Activated CD4-positive, alpha-beta T cell treated with anti-CD3 and anti-CD28 coated beads for 36 hours (primary cell): ENCODE results near the gene MMP25. TPM values are rescaled to one million over a fixed set of nuclear protein-coding genes. Genes with fewer than 3 reads are reported as not detected.

Source experiments
- ATAC-seq: fragments of 200-7000 bp; cut with Tn5 transposase; one replicate; pipeline ENCODE4 v1.10.0; 2021; ENCODE audit warnings: mild to moderate bottlenecking, moderate library complexity
- CTCF ChIA-PET: fragments of 350-600 bp; sonication (Branson Sonifier 250); formaldehyde crosslinking; loops from one replicate; lab custom pipeline; 2021; ENCODE audit warnings: antibody characterized with exemption; lab: Charles Lee
- POLR2A ChIA-PET: fragments of 350-600 bp; sonication (Branson Sonifier 250); formaldehyde crosslinking; loops from one replicate; lab custom pipeline; 2021; ENCODE audit warnings: antibody characterized with exemption, inconsistent platforms; lab: Charles Lee
- DNase-seq: peaks from one replicate; pipeline ENCODE4 v3.0.0-alpha.2; 2020
- H3K27ac Mint-ChIP-seq: one replicate; pipeline ENCODE4 v1.8.0; 2021; ENCODE audit warnings: mixed read lengths
- H3K27me3 Mint-ChIP-seq: one replicate; pipeline ENCODE4 v1.8.0; 2021; ENCODE audit warnings: mixed read lengths
- H3K36me3 Mint-ChIP-seq: one replicate; pipeline ENCODE4 v1.8.0; 2021; ENCODE audit warnings: low read depth, mixed read lengths
- H3K4me1 Mint-ChIP-seq: one replicate; pipeline ENCODE4 v1.8.0; 2021; ENCODE audit warnings: mixed read lengths
- H3K4me3 Mint-ChIP-seq: one replicate; pipeline ENCODE4 v1.8.0; 2021; ENCODE audit warnings: mild to moderate bottlenecking, moderate library complexity, mixed read lengths
- H3K9me3 Mint-ChIP-seq: one replicate; pipeline ENCODE4 v1.8.0; 2021; ENCODE audit warnings: low read depth, mixed read lengths
- intact Hi-C, 2 experiments: fragments of 100-400 bp; cut with DNase I in 1 of 2; cut with micrococcal nuclease in 1 of 2; formaldehyde crosslinking; loops; one replicate each; pipeline versions ENCODE4 v1.14.2 to v1.15.1; 2022 to 2024; cut with DNase I, micrococcal nuclease
- total RNA-seq, 2 experiments: library from RNA; stranded (reverse); gene quantifications; one replicate each; pipeline ENCODE4 v1.2.3, GENCODE V29; 2021

The MMP25 gene
- total RNA-seq, 2 experiments from 2014 or later, result 0.55 to 0.91 TPM

DNA sequence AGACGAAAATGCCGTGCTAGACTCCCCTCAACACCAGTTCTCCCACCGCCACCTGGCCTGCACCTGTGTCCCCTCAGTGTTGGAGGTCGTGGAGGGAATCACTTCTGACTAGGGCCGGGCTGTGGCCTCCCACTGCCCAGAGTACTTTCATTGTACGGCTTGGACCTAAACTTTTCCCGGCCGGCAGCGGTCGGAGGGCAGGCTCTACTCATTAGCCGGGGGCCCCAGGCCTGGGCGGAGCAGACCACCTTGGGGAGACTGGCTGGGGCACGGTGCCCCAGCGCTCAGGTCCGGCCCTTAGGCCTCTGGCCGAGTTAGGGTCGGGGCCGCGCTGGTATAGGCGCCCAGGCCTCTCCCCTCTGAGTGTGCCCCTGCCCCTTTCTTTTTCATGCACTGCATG, 29.0 kb upstream of the MMP25 start:
- Mint-ChIP-seq H3K4me1 (peaks cover 32% of the 10 kb centered on the region), H3K9me3 (no peaks in the 10 kb centered on the region), H3K27me3 (peaks cover 9% of the 10 kb centered on the region), H3K36me3 (no peaks in the 10 kb centered on the region), H3K4me3 (no peak overlapping the region), H3K27ac (no peak overlapping the region)
- ChIA-PET POLR2A (no interaction called here), CTCF (no interaction called here)
- no peak for DNase-seq
- intact Hi-C loops, result no loop called here
- ATAC-seq, result no peak

DNA sequence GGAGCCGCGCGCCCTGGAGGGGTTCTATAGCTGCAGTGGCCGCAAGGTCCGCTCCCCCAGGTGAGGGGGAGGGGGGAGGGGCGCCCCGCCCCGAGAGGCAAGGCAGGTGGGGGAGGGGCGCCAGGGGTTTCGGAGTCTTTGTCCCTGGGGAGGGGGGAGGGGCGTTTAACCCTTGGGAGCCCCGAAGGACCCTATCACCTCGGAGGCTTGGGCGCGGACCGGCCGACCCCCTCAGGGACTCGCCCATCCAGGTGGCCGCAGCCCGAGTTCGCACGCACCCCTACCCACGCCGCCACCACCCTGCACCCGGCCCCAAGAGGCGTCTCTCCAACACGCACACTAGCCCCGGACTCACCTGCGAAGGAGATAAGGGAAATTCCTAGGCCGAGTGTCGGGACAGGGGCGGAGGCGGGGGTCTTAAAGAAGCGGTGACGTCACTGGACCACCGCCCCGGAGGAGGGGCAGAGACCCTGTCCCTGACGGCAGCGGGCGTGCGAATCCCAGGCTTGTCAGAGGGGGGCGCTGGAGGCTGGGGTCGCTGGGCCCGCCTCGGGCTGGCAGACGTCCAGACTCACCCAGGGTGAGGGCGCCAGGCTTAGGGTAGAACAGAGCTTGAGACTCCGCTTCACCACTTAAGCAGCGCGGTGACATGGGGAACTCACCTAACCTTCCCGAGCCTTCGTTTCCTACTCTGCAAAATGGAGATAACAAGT, 28.4 kb upstream of the MMP25 start, which contains the start of gene CLDN6:
CLDN6 (minus strand) TSS at position 390 of the 713 bp plus-strand sequence. CDS start 2,162 bp downstream, outside the sequence.
- ATAC-seq (no peak), DNase-seq (peak; percentile 76)
- Mint-ChIP-seq H3K4me1 (peaks cover 35% of the 10 kb centered on the region), H3K9me3 (no peaks in the 10 kb centered on the region), H3K27ac (no peak within 1 kb of the TSS), H3K36me3 (no peaks in the 10 kb centered on the region), H3K4me3 (no peak within 1 kb of the TSS), H3K27me3 (peaks cover 7% of the 10 kb centered on the region)
- ChIA-PET CTCF (interaction anchor here (0.6 to 1.0 kb wide), 2 partner anchors 10 to 17 kb away, joined by 3 read pairs; no protein-coding TSS in a partner anchor), POLR2A (no interaction called here)
- intact Hi-C loops, result no loop called here

DNA sequence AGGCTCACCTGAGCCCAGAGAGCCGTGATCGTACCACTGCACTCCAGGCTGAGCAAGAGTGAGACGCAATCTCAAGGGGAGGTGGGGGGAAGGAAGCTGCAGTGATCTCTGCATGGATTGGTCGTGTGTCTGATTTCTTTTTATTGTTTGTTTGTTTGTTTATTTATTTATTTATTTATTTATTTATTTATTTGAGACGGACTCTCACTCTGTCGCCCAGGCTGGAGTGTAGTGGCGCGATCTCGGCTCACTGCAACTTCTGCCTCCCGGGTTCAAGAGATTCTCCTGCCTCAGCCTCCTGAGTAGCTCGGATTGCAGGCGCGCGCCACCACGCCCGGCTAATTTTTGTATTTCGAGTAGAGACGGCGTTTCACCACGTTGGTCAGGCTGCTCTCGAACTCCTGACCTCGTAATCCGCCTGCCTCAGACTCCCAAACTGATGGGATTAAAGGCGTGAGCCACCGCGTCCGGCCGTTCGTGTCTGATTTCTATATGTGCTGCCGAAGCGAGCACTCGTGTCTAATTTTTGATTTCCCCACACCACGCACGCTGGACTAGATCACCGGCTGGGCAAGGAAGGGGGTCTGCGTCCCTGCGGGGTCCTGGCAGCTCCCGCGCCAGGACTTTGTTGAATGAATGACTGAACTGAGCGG, 26.6 kb upstream of the MMP25 start:
- DNase-seq (no peak), ATAC-seq (no peak)
- Mint-ChIP-seq H3K4me3 (peak overlapping the region; percentile 74), H3K36me3 (peaks cover 2% of the 10 kb centered on the region), H3K27ac (peak overlapping the region; percentile 77), H3K4me1 (peaks cover 46% of the 10 kb centered on the region), H3K9me3 (no peaks in the 10 kb centered on the region), H3K27me3 (peaks cover 7% of the 10 kb centered on the region)
- ChIA-PET POLR2A (interaction anchor here (0.6 to 1.8 kb wide), 3 partner anchors 9 to 16 kb away, joined by 3 to 4 read pairs (median 3); no protein-coding TSS in a partner anchor), CTCF (interaction anchor here (0.6 to 3.8 kb wide), 10 partner anchors 8 to 504 kb away, joined by 3 to 39 read pairs (median 3); no protein-coding TSS in a partner anchor)
- intact Hi-C loops, result loop anchor here (1.0 to 5.0 kb wide), 12 partner anchors 15 to 1288 kb away; partner anchors contain the start of genes ADCY9 (in 1 of the 2), CEMP1 (in 1 of the 2), ELOB (in 1 of the 2) and FLYWCH2 (in 1 of the 2)

DNA sequence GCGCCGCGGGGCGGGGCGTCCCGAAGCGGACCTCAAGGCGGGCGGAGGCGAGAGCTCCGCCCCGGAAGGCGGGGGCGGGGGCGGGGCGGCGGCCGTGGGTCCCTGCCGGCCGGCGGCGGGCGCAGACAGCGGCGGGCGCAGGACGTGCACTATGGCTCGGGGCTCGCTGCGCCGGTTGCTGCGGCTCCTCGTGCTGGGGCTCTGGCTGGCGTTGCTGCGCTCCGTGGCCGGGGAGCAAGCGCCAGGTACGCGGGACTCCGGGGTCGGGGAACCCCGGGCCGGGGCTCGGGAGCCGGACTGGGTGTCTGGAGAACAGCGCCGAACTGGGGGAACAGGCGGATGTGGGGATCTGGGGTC, 26.1 kb upstream of the MMP25 start, which contains the start of gene TNFRSF12A:
TNFRSF12A (plus strand) TSS at position 122 of the 357 bp plus-strand sequence; CDS start at position 152, 30 bp downstream.
- CTCF ChIA-PET, result interaction anchor here (0.6 to 3.8 kb wide), 8 partner anchors 8 to 503 kb away, joined by 3 to 39 read pairs (median 4); no protein-coding TSS in a partner anchor
- DNase-seq (peak; percentile 85), ATAC-seq (peak; percentile 2)
- peak within 1 kb of the TSS; percentile 74 for H3K4me3 Mint-ChIP-seq
- H3K4me1 Mint-ChIP-seq, result peaks cover 46% of the 10 kb centered on the region
- H3K9me3 Mint-ChIP-seq, result no peaks in the 10 kb centered on the region
- peak within 1 kb of the TSS; percentile 97 for H3K27ac Mint-ChIP-seq
- POLR2A ChIA-PET, result interaction anchor here (0.6 to 1.8 kb wide), 3 partner anchors 9 to 16 kb away, joined by 3 to 4 read pairs (median 3); no protein-coding TSS in a partner anchor
- peaks cover 2% of the 10 kb centered on the region for H3K36me3 Mint-ChIP-seq
- H3K27me3 Mint-ChIP-seq, result peaks cover 7% of the 10 kb centered on the region
- intact Hi-C loops, result loop anchor here (1.0 to 5.0 kb wide), 12 partner anchors 15 to 1287 kb away; partner anchors contain the start of genes ADCY9 (in 1 of the 2), CEMP1 (in 1 of the 2), ELOB (in 1 of the 2) and FLYWCH2 (in 1 of the 2)

DNA sequence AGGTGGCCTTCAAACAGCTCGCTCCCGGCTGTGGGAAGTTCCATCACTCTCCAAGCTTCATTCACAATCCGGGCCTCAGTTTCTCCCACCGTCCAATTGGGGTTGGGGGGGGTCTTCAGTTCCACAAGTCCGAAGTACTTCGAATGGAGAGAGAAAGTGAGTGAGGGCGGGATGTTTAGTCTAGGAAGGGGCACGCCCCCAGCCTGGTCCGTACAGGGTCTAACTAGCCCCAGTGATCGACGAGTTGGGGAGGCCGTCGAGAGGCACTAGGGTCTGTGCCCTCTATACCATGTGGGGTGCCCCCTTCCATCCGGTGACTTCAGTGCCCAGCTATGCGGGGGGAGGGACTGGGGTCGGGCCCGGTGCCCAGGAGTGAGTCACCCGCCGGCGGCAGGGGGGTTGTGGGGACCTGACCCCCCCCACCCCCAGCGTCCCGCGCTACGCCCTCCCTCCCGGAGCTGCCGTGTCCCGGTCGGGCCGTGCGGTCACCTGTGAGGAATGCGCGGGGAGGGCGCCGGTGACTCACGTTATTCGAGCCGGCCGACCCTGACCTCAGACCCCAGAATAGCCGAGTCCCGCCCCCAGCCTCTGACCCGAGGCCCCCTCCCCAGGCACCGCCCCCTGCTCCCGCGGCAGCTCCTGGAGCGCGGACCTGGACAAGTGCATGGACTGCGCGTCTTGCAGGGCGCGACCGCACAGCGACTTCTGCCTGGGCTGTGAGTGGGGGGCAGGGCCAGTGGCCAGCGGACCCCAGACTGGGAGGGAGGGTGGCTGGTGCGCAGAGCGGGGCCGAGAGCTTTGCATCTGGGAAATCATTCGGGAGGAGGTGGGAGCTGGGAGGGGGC, 25.5 kb upstream of the MMP25 start:
- intact Hi-C loops, result loop anchor here (1.0 to 5.0 kb wide), 12 partner anchors 16 to 1286 kb away; partner anchors contain the start of genes ADCY9 (in 1 of the 2), CEMP1 (in 1 of the 2), ELOB (in 1 of the 2) and FLYWCH2 (in 1 of the 2)
- no peaks in the 10 kb centered on the region for H3K9me3 Mint-ChIP-seq
- ATAC-seq (peak; percentile 3), DNase-seq (peak; percentile 77)
- peaks cover 7% of the 10 kb centered on the region for H3K27me3 Mint-ChIP-seq
- CTCF ChIA-PET, result interaction anchor here (0.6 to 3.8 kb wide), 9 partner anchors 7 to 502 kb away, joined by 3 to 39 read pairs (median 4); no protein-coding TSS in a partner anchor
- H3K36me3 Mint-ChIP-seq, result peaks cover 2% of the 10 kb centered on the region
- peaks cover 50% of the 10 kb centered on the region for H3K4me1 Mint-ChIP-seq
- H3K27ac Mint-ChIP-seq, result peak overlapping the region; percentile 97
- POLR2A ChIA-PET, result interaction anchor here (0.6 to 1.8 kb wide), 5 partner anchors 13 to 55 kb away, joined by 3 to 7 read pairs (median 3); partner anchors contain the start of gene IL32
- peak overlapping the region; percentile 74 for H3K4me3 Mint-ChIP-seq

DNA sequence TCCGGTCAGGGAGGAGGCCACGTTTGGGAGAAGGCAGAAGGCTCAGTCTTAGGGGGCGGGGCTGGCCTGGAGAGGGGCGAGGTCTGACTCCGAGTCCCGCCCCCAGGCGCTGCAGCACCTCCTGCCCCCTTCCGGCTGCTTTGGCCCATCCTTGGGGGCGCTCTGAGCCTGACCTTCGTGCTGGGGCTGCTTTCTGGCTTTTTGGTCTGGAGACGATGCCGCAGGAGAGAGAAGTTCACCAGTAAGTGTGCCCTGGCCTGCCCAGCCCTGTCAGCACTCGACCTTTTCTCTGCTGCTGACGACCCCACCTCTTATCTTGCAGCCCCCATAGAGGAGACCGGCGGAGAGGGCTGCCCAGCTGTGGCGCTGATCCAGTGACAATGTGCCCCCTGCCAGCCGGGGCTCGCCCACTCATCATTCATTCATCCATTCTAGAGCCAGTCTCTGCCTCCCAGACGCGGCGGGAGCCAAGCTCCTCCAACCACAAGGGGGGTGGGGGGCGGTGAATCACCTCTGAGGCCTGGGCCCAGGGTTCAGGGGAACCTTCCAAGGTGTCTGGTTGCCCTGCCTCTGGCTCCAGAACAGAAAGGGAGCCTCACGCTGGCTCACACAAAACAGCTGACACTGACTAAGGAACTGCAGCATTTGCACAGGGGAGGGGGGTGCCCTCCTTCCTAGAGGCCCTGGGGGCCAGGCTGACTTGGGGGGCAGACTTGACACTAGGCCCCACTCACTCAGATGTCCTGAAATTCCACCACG, 24.7 kb upstream of the MMP25 start:
- ATAC-seq, result peak; percentile 56
- peak; percentile 95 for DNase-seq
- H3K36me3 Mint-ChIP-seq, result peaks cover 8% of the 10 kb centered on the region
- peaks cover 50% of the 10 kb centered on the region for H3K4me1 Mint-ChIP-seq
- peak overlapping the region; percentile 74 for H3K4me3 Mint-ChIP-seq
- peaks cover 7% of the 10 kb centered on the region for H3K27me3 Mint-ChIP-seq
- H3K9me3 Mint-ChIP-seq, result no peaks in the 10 kb centered on the region
- peak overlapping the region; percentile 97 for H3K27ac Mint-ChIP-seq
- intact Hi-C loops, result loop anchor here (2.0 to 5.0 kb wide), 11 partner anchors 17 to 1286 kb away; partner anchors contain the start of genes ADCY9 (in 1 of the 2), CEMP1 (in 1 of the 2), ELOB (in 1 of the 2) and FLYWCH2 (in 1 of the 2)
- ChIA-PET POLR2A (interaction anchor here (0.6 to 1.3 kb wide), 4 partner anchors 14 to 55 kb away, joined by 3 to 7 read pairs (median 3); partner anchors contain the start of gene IL32), CTCF (interaction anchor here (0.6 to 3.8 kb wide), 5 partner anchors 10 to 173 kb away, joined by 3 to 39 read pairs (median 6); no protein-coding TSS in a partner anchor)

DNA sequence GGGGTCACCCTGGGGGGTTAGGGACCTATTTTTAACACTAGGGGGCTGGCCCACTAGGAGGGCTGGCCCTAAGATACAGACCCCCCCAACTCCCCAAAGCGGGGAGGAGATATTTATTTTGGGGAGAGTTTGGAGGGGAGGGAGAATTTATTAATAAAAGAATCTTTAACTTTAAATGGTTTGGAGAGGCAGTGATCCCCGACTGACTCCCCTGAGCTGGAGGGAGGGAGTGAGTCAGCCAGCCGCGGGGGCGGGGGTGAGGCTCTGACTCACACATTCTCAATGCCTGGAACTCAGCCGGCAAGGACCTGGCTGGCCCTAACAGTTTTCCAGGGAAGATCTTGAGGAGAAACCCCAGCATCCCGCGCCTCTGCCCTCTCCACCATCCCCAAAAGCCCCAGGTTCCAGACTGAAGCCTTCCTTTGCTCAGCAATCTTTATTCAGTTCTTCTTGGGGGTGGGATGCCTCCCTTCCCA, 24.1 kb upstream of the MMP25 start:
- Mint-ChIP-seq H3K4me1 (peaks cover 50% of the 10 kb centered on the region), H3K9me3 (no peaks in the 10 kb centered on the region)
- peak; percentile 37 for ATAC-seq

DNA sequence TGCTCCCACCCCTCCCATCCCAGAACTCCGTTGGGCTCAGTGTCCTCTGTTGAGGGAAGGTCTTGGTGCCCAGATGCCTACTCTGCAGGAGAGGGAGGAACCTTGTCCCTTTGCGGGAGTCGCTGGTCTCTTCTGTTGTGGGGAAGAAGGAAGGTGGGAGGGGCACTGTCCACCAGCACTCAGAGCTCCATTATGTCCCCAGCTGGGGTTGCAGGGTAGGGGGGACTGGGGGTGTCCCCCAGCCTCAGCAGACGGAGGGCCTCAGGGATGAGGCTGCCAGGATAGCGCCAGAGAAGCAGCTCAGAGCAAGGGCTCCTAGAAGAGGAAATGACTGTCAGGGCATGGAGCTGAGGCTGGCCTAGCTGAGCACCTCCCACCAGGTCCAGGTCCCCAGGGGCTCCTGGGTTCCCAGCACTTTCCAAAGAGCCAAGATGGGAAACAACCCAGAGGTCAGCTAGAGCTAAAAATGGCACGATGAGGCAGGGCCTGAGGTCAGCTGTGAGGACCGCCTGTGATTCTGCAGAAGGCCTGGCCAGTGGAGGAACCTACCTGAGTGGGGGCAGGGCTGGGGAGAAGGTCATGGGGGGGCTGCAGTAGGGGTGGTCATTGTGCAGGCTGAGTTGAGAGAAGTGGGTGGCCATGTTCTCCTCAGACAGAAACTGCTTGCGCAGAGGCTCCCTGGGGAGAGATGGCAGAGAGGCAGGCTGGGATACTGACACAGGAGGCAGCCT, 23.5 kb upstream of the MMP25 start:
- H3K4me1 Mint-ChIP-seq, result peaks cover 53% of the 10 kb centered on the region
- ATAC-seq (no peak), DNase-seq (peak; percentile 43)
- H3K36me3 Mint-ChIP-seq, result peaks cover 14% of the 10 kb centered on the region
- ChIA-PET CTCF (interaction anchor here (0.6 to 3.8 kb wide), 8 partner anchors 9 to 727 kb away, joined by 3 to 39 read pairs (median 6); no protein-coding TSS in a partner anchor), POLR2A (interaction anchor here (0.5 to 1.2 kb wide), 5 partner anchors 41 to 191 kb away, joined by 3 to 4 read pairs (median 3); partner anchors contain the start of gene ZSCAN10)
- intact Hi-C loops, result loop anchor here (5.0 kb wide), 8 partner anchors 34 to 1284 kb away; partner anchors contain the start of genes ADCY9 (in 1 of the 2), CEMP1 (in 1 of the 2), ELOB (in 1 of the 2) and RNPS1 (in 1 of the 2)
- no peaks in the 10 kb centered on the region for H3K9me3 Mint-ChIP-seq
- peak overlapping the region; percentile 97 for H3K27ac Mint-ChIP-seq
- peaks cover 5% of the 10 kb centered on the region for H3K27me3 Mint-ChIP-seq
- peak overlapping the region; percentile 74 for H3K4me3 Mint-ChIP-seq

More for the DNA sequence above, 24.1 kb upstream of the MMP25 start:
- H3K4me3 Mint-ChIP-seq, result peak overlapping the region; percentile 74
- intact Hi-C loops, result loop anchor here (5.0 kb wide), 8 partner anchors 35 to 1285 kb away; partner anchors contain the start of genes ADCY9 (in 1 of the 2), CEMP1 (in 1 of the 2), ELOB (in 1 of the 2) and RNPS1 (in 1 of the 2)
- H3K27me3 Mint-ChIP-seq, result peaks cover 5% of the 10 kb centered on the region
- ChIA-PET CTCF (interaction anchor here (0.6 to 3.8 kb wide), 8 partner anchors 10 to 726 kb away, joined by 3 to 39 read pairs (median 5); no protein-coding TSS in a partner anchor), POLR2A (interaction anchor here (0.5 to 1.3 kb wide), 7 partner anchors 14 to 192 kb away, joined by 3 to 7 read pairs (median 3); partner anchors contain the start of genes IL32 and ZSCAN10)
- peak overlapping the region; percentile 97 for H3K27ac Mint-ChIP-seq
- peaks cover 14% of the 10 kb centered on the region for H3K36me3 Mint-ChIP-seq
- peak; percentile 97 for DNase-seq
